Stimulated activated CD8-positive, alpha-beta memory T cell treated with anti-CD3 and anti-CD28 coated beads, Interleukin-7, amount 100 ng/mL, for 4 hours (primary cell): ENCODE measurements around the gene DAPP1.

Experiments used
- DNase-seq, 2 donors: peaks; one replicate each; pipeline ENCODE4 v3.0.0-alpha.2; 2020; ENCODE audit warnings: low read depth in 2 of 2

The DAPP1 gene

DNA sequence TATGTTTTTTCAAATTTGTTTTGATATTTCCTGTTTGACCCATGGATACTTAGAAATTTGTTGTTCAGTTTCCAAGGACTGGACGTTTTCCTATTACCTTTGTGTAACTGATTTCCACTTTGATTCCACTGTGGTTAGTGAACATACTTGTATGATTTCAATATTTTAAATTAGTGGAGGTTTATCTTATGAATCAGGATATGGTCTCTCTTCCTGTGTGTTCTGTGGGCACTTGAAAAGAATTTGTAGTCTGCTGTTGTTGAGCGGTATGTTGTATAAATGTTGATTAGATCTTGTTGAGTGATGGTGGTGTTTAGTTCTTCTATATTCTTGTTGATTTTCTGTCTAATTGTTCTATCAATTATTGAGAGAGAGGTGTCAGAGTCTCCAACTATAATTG lies 98.8 kb downstream of the DAPP1 start:
- no peak for DNase-seq

DNA sequence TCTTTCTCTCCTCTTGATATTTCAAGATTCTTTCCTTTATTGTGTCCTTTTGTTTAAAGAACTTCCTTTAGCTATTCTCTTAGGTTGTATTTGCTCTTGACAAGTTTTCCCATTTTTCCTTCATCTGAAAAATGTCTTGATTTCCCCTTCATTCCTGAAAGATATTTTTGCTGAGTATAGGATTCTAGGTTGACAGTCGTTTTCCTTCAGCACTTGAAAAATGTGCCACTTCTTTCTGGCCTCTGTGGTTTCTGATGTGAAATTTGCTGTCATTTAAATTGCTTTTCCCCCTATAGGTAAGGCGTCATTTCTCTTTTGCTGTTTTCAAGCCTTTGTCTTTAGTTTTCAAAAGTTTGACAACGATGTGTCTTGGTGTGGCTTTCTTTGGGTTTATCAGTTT lies 100.9 kb downstream of the DAPP1 start:
- no peak for DNase-seq

DNA sequence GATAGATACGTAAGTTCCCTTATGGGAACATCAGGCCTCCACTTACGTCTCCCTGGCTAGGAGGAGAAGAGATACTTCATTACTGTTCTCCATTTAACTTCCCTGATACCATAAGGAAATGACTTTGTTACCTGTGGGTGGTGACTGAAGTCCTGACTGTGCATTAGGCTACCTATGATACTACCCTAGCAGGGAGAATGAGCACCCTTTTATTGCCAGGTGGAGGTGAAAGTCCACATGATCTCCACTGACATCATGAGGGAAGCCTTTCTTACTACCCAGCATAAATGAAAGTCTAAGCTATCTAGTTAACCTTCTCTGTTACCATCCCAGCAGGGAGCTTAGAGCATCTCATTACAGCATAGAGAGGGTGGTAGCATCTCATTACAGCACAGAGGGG lies 102.0 kb downstream of the DAPP1 start:
- DNase-seq = no peak
